Measurements from ENCODE around the gene C1QTNF1.

Gene C1QTNF1

GRCh38 chr17:78992542-78993212, 31.3 kb upstream of the C1QTNF1 start:
- in situ Hi-C loops (cut with HindIII; ENCODE audit: low sequenced_read_pairs): no loop called here

GRCh38 chr17:78993241-78993956, 30.6 kb upstream of the C1QTNF1 start:
- in situ Hi-C loops (cut with HindIII; ENCODE audit: low sequenced_read_pairs): no loop called here

GRCh38 chr17:78993981-78994671, 29.8 kb upstream of the C1QTNF1 start:
- in situ Hi-C loops (cut with HindIII; ENCODE audit: low sequenced_read_pairs): no loop called here

- in situ Hi-C loops (cut with HindIII; ENCODE audit: low sequenced_read_pairs): no loop called here
Measured at GRCh38 chr17:78995022-78995760, 28.8 kb upstream of the C1QTNF1 start.

- in situ Hi-C loops (cut with HindIII; ENCODE audit: low sequenced_read_pairs): no loop called here
Measured at GRCh38 chr17:78995761-78996451, 28.1 kb upstream of the C1QTNF1 start.

- in situ Hi-C loops (cut with HindIII; ENCODE audit: low sequenced_read_pairs): no loop called here
Measured at GRCh38 chr17:78996781-78997201, 27.2 kb upstream of the C1QTNF1 start.

GRCh38 chr17:78997231-78997741, 26.7 kb upstream of the C1QTNF1 start:
- in situ Hi-C loops (cut with HindIII; ENCODE audit: low sequenced_read_pairs): no loop called here

GRCh38 chr17:78997881-78998280, 26.1 kb upstream of the C1QTNF1 start:
- in situ Hi-C loops (cut with HindIII; ENCODE audit: low sequenced_read_pairs): no loop called here

- in situ Hi-C loops (cut with HindIII; ENCODE audit: low sequenced_read_pairs): no loop called here
Measured at GRCh38 chr17:78998311-78999055, 25.5 kb upstream of the C1QTNF1 start.

GRCh38 chr17:78999056-78999768, 24.8 kb upstream of the C1QTNF1 start:
- in situ Hi-C loops (cut with HindIII; ENCODE audit: low sequenced_read_pairs): no loop called here

GRCh38 chr17:78999947-79000395, 24.0 kb upstream of the C1QTNF1 start:
- in situ Hi-C loops (cut with HindIII; ENCODE audit: low sequenced_read_pairs): no loop called here

- in situ Hi-C loops (cut with HindIII; ENCODE audit: low sequenced_read_pairs): no loop called here
Measured at GRCh38 chr17:79000396-79001189, 23.4 kb upstream of the C1QTNF1 start.

GRCh38 chr17:79001190-79002020, 22.6 kb upstream of the C1QTNF1 start:
- in situ Hi-C loops (cut with HindIII; ENCODE audit: low sequenced_read_pairs): no loop called here

GRCh38 chr17:79002291-79002690, 21.7 kb upstream of the C1QTNF1 start:
- in situ Hi-C loops (cut with HindIII; ENCODE audit: low sequenced_read_pairs): no loop called here

GRCh38 chr17:79002796-79003593, 21.0 kb upstream of the C1QTNF1 start:
- in situ Hi-C loops (cut with HindIII; ENCODE audit: low sequenced_read_pairs): no loop called here

GRCh38 chr17:79003661-79004411, 20.1 kb upstream of the C1QTNF1 start:
- in situ Hi-C loops (cut with HindIII; ENCODE audit: low sequenced_read_pairs): no loop called here

All from endothelial cell of hepatic sinusoid (primary cell).